ENCODE data around the gene PRKCE.
A peak's percentile ranks its signal among the peaks of the same experiment; 100 is the strongest.

PRKCE gene

GRCh38 chr2:46146866-46147502 is 495.5 kb downstream of the PRKCE start:
- DNase-seq (ENCODE audit: low spot score) = no peak

DNA sequence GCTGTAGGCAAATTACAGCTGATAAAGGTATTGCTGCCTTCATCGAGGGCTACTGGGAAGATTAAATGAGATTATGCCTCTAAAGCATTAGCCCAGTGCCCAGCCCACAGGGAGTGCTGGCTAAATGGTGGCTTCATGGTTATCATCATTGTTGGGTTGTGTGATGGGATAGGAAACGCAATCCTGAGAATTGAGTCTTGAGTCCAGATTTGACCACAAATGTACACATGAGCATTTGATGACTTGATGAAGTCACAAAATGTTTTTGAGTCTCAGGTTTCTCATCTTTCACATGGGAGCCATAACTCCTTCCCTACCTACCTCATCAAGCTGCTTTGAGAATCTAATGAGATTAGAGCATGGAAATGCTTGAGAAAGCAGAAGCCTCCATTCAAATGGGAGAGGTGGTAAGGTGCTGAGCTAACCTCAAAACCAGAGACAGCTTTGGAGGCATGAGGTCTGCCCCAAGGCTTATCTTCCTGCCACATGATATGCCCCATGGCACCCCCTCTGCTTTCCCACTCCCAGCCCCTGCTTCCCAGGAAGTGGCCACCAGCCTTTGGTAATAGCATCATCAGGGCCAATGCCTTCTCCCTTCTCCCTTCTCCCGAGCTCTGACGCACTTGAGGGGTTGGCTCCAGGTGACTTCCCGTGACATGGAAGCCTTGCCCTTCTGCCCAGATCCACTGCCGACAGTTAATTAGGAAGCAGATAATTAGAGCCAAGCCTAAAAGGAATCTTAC is 496.3 kb downstream of the PRKCE start:
- DNase-seq (ENCODE audit: low spot score) = no peak

DNA sequence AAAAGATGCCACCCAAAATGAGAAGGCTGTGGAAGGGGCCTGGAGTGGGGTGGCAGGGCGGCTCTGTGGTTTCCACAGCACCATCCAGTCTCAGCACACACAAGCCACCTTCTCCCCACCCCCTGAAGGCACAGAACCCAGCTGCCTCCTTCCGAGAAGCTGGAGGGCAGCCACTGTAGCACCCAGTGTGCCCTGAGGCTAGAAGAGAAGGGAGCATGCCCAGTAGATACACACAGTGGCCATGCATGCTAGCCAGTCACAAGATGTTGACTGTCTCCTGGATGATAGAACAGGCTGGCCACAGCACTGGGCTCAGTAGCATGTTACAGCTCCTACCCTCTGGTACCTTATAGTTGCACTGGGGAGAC is 496.9 kb downstream of the PRKCE start:
- DNase-seq (ENCODE audit: low spot score) = no peak

DNA sequence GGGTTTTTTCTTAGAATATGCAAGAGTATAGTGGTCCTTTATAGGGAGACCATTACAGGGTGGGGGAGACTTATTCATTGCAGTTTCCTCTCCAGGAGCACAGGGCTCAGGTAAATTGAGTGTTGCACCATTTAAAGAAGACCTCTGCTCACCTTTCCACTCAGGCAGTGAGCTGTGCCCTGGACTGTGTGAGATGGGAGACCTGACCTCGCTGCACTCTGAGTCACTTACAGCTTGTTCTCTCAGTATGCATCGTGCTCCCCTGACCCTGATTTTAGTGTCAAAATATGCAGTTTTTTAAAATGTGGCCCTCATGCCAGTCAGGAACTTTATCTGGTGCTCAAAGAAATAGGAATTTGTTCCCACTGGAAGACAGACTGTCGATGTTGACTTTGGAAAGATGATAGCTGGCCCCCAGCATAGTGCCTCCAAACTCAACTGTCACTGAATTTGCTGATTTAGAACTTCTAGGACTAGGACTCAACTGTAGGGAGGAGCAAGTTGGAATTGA is 499.0 kb downstream of the PRKCE start:
- no peak for DNase-seq (ENCODE audit: low spot score)

DNA sequence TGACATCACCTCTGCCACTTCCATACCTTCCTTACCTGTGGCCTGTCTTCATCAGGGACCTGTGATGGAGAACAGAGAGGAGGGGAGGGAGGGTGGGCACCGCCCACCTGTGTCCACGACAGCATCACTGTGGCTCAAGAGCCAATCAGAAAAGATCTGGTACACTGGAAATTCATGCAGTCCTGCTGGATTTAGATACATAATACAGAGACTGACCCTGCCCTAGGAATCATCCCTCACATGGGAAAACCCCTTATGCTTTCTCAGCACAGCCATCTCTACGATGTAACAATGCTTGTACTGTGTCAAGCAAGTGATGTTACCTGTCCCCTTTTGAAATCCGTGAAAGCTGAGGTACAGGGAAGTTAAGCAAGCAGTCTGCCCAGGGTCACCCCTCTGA is 500.1 kb downstream of the PRKCE start:
- DNase-seq (ENCODE audit: low spot score) = no peak

- DNase-seq (ENCODE audit: low spot score) = no peak
Observed at GRCh38 chr2:46153996-46154753, 502.7 kb downstream of the PRKCE start.

DNA sequence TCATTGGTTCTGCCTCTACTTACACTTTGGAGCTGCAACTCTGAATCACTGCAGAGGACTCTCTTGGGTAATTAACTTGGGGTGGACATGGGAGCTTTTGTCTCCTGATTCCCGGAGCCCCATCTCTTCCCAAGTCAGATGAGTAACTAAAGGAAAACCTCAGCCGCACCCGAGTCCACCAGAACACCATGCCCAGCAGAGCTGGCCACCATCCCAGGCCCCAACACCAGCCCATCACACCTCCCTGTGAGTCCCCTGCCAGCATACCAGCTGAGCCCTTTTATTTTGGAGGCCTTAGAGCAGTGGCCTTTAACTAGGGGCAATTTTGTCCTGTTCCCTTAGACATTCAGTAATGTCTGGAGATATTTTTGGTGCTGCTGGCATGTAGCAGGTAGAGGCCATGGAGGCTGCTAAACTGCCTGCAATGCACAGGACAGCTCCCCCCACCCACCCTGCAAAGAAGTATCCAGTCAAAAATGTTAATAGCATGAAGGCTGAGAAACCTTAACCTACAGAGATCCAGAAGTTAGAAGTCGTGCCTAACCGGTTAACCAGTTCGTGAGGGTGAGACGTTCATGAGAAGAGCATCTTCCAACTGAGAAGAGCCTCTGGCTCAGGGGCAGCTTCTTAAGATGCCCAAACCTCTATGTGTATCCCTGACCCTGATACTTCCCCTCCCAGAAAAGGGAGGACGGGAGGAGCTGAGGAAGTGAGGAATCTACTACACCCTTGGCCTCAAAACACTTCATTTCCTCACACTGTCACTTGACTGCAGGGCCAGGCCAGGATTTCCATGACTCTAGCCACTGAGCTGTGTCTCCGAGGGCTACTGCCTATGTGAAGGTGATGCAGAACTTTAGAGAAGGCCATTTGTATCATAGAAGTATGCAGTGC is 505.8 kb downstream of the PRKCE start:
- no peak for DNase-seq (ENCODE audit: low spot score)

DNA sequence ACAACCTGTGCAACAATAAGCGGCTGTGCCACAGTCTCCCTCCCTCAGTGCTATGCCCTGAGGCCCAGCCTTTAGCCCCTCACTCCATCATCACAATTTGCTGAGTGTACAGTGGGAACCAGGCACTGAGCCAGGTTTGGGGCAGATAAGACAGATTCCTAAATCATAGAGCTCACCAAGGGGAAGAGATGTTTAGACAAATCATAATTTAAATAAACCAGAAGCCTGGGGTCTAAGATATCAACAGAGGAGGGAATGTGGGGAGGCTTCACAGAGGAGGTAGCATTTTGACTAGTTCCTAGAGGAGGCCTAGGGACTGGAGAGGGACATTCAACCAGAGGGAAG is 506.5 kb downstream of the PRKCE start:
- no peak for DNase-seq (ENCODE audit: low spot score)

GRCh38 chr2:46158661-46159060 is 507.2 kb downstream of the PRKCE start:
- DNase-seq (ENCODE audit: low spot score) = no peak

DNA sequence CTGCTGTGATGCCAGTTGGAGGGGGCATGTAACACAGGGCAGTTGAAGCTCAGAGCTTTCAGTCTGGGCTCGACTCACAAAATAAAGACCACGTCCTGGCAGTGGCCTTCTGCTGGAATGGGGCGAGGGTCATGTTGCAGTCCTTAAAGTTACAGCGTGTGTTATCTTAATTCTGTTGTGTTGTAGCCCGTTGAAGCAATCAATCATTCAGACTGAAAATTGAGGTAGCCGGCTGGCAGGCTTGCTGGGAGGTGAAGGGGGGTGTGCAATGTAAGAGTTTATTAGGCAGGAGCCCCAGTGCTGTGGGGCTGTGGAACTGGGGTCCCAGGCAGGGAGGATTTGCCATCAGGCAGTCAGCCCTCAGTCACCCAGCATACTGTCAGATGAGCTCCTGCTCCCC is 508.9 kb downstream of the PRKCE start:
- DNase-seq (ENCODE audit: low spot score) = no peak

GRCh38 chr2:46161315-46161714 is 509.8 kb downstream of the PRKCE start:
- DNase-seq (ENCODE audit: low spot score) = no peak

DNA sequence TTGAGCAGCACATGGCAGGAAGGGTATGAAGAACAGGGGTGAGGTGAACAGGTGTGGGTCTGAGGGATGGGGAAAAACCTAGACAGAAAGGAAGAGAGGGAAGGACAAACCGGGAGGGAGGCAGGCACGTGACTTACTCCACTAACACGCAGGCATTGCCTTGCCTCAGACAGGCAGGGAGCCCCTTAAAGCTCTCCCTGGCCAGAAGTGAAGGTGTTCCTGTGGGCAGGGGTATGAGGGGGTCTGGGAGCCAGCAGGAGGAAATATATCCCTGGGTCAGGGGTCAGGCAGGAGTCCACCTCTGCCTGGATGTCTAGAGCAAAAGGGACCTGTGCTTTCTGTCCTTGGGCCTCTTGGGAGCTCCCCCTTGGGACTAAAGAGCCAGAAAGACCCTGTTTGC is 510.4 kb downstream of the PRKCE start:
- DNase-seq (ENCODE audit: low spot score) = no peak

DNA sequence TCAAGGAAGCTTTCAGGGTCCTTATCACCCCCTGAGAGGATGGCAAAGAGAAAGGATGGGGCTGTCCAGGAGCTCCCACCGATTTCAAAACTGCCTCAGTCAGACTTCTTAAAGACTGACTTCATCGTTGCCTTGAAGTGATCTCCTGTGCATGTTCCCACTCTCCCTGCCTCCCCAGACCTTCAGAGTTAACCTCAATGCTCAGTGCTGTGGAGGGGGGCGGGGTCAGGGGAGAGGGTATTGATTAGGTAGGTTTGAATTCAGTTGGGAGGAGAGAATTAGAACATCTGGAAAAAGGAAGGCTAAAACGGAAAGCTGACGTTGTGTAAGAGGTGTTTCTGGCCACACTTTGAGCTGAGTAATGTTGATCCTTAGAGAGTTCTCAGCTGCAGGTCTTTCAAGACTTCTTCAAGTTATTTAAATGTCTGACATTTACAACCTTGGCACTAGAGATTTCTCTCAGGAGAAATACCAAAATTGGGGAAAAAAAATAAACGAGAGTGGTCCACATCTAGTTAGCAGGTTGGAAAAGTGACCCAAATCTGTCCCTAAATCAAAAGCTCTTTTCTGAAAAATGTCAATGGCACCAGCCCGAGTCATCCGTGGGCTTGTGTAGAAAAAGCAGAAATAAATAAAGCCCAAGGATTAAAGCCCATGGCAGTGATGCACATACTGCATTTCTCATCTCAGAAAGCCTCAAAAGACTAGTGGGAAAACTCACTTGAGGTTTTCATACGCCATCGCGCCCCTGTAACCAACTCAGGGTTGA is 511.0 kb downstream of the PRKCE start:
- no peak for DNase-seq (ENCODE audit: low spot score)

- no peak for DNase-seq (ENCODE audit: low spot score)
Observed at GRCh38 chr2:46163098-46163430, 511.6 kb downstream of the PRKCE start.

GRCh38 chr2:46163804-46164528 is 512.5 kb downstream of the PRKCE start:
- DNase-seq (ENCODE audit: low spot score) = no peak

- peak; percentile 32 for DNase-seq (ENCODE audit: low spot score)
Observed at GRCh38 chr2:46164529-46165301, 513.2 kb downstream of the PRKCE start.

DNA sequence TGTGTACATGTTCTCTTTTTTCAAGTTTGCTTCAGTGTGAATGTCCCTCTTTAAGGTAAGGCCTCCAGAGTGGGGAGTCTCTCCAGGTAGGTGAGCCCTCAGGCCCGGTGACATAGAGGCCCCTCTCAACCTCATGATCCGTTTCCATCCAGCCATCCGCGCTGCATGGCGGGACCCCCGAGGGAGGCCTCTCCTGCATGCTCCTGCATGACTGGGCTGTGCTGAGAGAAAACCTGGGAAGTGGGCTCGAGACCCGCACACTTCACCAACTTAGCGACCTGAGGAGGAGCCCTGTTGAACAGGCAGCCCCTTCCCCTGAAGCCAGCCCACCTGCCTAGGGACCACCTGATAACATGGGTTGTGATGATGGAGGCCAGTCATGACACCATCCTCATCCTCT is 514.4 kb downstream of the PRKCE start:
- no peak for DNase-seq (ENCODE audit: low spot score)

GRCh38 chr2:46167406-46167805 is 515.9 kb downstream of the PRKCE start:
- no peak for DNase-seq (ENCODE audit: low spot score)

DNA sequence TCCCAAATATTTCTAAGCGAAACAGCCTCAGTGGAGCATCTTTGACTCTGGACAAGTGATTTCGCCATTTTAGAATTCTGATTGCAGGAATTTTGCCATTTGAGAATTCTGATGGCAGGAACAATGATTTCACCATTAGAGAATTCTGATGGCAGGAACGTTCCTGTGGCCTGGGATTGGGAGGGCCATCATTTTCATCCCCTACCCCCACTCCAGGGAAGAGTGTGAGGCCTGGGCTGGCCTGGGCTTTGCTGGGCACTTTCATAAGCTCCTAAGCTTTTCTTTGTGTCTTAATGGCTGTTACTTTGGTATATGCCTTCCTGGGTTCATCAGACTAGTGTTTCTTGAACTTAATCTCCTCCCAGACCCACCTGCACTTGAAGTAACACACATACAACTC is 516.4 kb downstream of the PRKCE start:
- no peak for DNase-seq (ENCODE audit: low spot score)

GRCh38 chr2:46169467-46169866 is 518.0 kb downstream of the PRKCE start:
- no peak for DNase-seq (ENCODE audit: low spot score)

All from putamen (tissue), 1 donor.